ENCODE results near the gene PLPP1.

DNA sequence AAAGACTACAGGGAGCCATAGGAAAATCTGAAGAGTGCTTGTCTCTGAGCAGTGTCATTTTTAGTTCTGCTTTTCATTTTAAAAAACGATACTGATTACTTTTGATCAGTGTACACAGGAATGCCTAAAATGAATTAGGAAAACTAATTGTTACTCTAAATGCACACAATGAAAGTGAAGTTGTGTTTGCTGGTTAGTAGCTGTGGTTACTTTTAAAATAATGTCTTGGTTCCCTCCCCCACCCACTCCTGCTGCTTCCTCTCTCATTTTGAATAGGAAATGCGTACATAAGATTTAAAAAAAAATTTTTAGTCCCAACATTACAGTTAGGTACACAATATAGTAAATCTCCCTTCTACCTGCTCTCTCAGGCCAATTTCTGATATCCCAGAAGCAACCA, 47.5 kb upstream of the PLPP1 start:
- TF ChIP-seq TP53 (CRISPR knock-in tag; conservative IDR thresholded peaks at IDR 0.05) (no peak), CREB1 (IDR thresholded peaks at IDR 0.05) (no peak), CREB1 (CRISPR knock-in tag; IDR thresholded peaks at IDR 0.05) (no peak), ISL2 (CRISPR knock-in tag; IDR thresholded peaks at IDR 0.05) (no peak), BCLAF1 (IDR thresholded peaks at IDR 0.05) (no peak), ZNF281 (CRISPR knock-in tag; IDR thresholded peaks at IDR 0.05; ENCODE audit: borderline replicate concordance) (no peak), PCBP1 (IDR thresholded peaks at IDR 0.05; ENCODE audit: borderline replicate concordance, low read depth, low read length) (no peak), ETV5 (CRISPR knock-in tag; IDR thresholded peaks at IDR 0.05; ENCODE audit: borderline replicate concordance) (no peak)
- TF ChIP-seq, protein P1, sequence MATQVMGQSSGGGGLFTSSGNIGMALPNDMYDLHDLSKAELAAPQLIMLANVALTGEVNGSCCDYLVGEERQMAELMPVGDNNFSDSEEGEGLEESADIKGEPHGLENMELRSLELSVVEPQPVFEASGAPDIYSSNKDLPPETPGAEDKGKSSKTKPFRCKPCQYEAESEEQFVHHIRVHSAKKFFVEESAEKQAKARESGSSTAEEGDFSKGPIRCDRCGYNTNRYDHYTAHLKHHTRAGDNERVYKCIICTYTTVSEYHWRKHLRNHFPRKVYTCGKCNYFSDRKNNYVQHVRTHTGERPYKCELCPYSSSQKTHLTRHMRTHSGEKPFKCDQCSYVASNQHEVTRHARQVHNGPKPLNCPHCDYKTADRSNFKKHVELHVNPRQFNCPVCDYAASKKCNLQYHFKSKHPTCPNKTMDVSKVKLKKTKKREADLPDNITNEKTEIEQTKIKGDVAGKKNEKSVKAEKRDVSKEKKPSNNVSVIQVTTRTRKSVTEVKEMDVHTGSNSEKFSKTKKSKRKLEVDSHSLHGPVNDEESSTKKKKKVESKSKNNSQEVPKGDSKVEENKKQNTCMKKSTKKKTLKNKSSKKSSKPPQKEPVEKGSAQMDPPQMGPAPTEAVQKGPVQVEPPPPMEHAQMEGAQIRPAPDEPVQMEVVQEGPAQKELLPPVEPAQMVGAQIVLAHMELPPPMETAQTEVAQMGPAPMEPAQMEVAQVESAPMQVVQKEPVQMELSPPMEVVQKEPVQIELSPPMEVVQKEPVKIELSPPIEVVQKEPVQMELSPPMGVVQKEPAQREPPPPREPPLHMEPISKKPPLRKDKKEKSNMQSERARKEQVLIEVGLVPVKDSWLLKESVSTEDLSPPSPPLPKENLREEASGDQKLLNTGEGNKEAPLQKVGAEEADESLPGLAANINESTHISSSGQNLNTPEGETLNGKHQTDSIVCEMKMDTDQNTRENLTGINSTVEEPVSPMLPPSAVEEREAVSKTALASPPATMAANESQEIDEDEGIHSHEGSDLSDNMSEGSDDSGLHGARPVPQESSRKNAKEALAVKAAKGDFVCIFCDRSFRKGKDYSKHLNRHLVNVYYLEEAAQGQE (IDR thresholded peaks at IDR 0.05; ENCODE audit: borderline replicate concordance in 1 of 2, low read depth in 1 of 2, low read length in 2 of 2), result no peak

Data from HepG2 (cell line).